Airway epithelial cell (primary cell): Measurements from ENCODE around the gene ASCL5. TPM values are rescaled to one million over a fixed set of nuclear protein-coding genes. Genes with fewer than 3 reads are reported as not detected.

ENCODE experiments used
- total RNA-seq: library from RNA; depleted of rRNA; stranded (reverse); fragments of >200 nt; gene quantifications from 2 replicates; pipeline ENCODE4 v1.2.3, GENCODE V29; 2015

ASCL5 gene, protein sequence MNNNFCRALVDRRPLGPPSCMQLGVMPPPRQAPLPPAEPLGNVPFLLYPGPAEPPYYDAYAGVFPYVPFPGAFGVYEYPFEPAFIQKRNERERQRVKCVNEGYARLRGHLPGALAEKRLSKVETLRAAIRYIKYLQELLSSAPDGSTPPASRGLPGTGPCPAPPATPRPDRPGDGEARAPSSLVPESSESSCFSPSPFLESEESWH
- not detected in 2 replicates for total RNA-seq

DNA sequence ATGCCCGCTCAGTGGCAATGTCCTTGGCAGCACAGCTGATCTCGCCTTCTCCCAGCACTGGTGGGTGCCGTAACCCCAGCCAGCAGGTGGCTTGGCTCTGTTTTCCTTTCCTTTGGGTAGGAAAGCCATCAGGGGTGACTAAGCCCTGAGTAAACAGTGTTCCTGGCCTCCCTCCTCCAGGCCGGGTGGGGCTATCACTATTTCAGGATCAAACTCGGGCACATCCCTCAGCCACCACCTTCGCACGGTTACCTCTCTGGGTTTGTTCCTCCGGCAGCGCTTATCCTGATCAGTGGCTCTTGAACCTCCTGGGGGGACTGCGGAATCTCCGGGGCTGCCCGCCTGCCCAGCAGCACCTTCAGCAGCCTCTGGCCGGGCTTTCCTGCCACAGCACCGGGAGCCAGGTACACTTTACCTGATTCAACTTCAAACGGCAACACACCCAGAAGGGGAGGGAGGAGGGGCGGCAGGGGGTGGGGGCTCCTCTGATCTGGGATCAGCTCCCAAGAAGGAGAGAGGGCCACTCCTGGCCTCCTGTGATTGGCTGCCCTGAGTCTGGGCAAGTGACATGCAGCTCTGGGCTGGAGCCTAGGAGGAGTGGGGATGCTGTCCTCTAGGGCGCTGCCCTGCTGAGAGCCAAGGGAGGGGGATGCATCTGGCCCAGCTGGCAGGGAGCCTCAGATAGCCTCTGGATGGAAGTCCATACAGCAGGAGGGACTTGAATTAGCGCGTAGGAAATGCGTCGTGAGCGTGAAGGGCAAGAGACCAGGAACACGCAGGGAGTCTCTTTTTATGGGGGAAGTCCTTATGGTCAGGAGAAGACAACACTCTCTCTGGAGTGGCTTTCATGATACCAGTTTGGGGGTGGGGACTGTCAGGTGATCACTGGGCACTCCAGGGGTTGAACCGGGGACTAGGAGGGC, at the start of gene ASCL5:
Gene ASCL5 (minus strand): TSS at position 353 of the 923 bp plus-strand sequence. CDS start 11,812 bp downstream, outside the sequence.

DNA sequence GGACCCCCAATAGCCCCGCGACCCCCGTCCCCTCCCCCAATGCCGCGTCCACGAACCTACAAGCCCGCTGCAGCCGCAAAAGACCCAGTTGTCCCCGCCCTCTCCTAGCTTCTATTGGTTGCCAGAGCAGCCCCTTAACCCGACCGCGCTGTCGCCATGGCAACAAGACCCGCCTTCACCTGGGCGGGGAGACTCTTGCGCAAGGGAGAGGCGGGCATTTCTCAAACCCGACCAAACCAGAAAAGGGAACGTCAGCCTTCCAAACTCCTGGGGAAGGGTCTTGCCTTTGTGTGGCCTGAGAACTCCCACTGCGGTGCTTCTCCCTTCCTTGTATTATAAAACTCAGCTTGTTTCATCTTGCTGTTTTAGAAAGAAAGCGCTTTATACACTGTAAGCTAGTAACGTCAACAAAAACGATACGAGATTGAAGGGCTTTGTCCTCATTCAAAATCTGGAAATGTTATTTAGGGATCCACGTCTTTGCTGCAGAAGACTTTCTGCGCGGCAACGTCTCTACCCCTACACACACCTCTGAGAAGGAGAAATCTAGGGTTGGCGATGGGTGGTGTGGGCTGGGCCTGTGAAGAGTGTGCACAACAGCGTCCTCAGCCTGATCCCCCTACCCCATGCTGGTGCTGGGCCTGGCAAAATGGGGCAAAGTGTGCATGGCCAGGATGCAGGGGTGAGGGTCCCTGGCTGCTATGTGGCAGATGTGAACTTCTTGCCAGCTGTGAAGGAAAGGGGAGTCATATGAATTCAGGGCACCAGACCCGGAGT, 27.6 kb upstream of the ASCL5 start, which contains the start of gene TMEM9:
Gene TMEM9 (minus strand): TSS at position 86 of the 777 bp plus-strand sequence. CDS start 551 bp downstream, outside the sequence.

DNA sequence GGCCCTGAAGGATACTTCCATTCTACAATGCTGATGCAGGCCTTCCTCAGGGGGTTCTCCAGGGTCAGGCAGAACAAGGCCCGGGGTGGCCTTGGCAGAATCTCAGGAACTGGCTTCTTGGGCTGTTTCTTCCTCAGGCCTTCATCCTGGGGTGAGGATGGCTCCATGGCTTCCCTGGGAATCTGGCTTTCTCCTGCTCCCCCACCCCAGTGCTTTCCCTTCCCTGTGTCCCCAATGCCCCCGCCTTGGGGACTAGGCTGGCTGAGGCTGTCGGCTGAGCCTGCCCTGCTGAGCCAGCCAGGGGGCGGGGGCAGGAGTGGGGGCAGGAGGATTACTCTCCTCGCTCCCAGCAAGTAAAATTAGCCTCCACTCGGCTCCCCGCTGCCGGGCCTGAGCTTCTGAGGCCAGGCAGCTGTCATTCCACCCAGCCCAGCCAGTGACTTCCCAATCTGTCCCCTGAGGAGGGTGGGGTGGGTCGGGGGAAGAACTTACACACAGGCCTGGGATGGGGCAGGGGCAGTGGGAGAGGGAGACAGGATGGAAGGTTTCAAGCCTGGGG, 14.7 kb downstream of the ASCL5 start, which contains the start of gene CACNA1S:
Gene CACNA1S (minus strand): TSS at position 254 of the 559 bp plus-strand sequence. CDS start 87 bp downstream, at position 167.

Other genes starting within 250 kb of the ASCL5 start
- gene INAVA, start 232.3 kb downstream of the ASCL5 start, total RNA-seq: 72.1 and 84.0 TPM in 2 replicates
- 0.56 and 0.65 TPM in 2 replicates for gene KIF21B, start 103.5 kb downstream of the ASCL5 start, total RNA-seq
- gene CACNA1S, start 14.8 kb downstream of the ASCL5 start, total RNA-seq: not detected in 2 replicates
- 96.3 and 96.7 TPM in 2 replicates for gene TMEM9, start 27.3 kb upstream of the ASCL5 start, total RNA-seq
- not detected in 2 replicates for gene IGFN1, start 63.6 kb upstream of the ASCL5 start, total RNA-seq
- 256 and 357 TPM in 2 replicates for gene PKP1, start 156.3 kb upstream of the ASCL5 start, total RNA-seq